ENCODE data around the gene HOMER2.
"Not testable (repeated sequence)": the region's sequence is repeated elsewhere in the genome, so short reads cannot be mapped to it uniquely, and the experiment has no call there.

The HOMER2 gene

GRCh38 chr15:82952158-82953081, at the start of gene HOMER2:
Gene HOMER2 (minus strand): TSS chr15:82952720. CDS start chr15:82952535, 185 bp downstream.
- DNase-seq (ENCODE audit: low read depth): no peak

GRCh38 chr15:83000672-83001031, 48.1 kb upstream of the HOMER2 start:
- DNase-seq (ENCODE audit: low read depth): not testable (repeated sequence)

GRCh38 chr15:82999905-83000671, 47.6 kb upstream of the HOMER2 start:
- peak; percentile 52 for DNase-seq (ENCODE audit: low read depth)

DNA sequence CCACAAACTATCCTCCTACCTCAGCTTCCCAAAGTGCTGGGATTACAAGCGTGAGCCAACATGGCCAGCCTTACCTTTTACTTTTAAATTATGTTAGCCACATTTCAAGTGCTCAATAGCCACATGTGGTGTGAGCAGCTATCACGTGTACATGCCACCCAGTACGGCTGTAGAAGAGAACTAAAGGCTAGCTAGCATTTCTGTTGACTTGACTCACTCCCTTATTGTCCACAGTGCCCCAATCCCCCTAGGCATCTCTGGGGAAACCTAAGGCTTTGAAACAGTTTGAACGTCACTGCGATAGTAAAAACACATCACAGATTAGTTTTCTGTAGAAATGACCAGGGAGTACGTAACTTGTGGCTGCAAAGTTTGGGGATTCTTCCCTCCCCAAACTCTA, 46.9 kb upstream of the HOMER2 start:
- DNase-seq (ENCODE audit: low read depth): peak; percentile 2

DNA sequence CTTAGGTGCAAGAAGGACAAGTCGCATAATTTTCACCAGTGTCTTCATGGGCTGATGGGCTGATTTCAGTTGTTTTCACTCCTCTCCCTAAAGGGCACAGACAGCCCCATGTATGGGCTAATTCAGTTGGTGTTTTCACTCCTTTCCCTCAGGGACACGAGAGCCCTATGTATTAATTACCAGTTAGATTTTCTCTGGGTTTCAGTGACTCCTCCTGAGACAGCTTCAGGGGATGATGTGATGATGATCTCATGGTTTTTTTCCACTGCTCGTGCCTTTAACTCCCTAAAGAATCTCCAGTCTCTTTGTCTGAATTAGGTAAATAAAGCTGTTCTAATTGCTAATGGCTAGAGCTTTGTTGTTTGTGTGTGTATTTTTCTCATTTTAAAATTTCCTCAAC, 43.4 kb upstream of the HOMER2 start:
- no peak for DNase-seq (ENCODE audit: low read depth)

GRCh38 chr15:82995076-82995475, 42.6 kb upstream of the HOMER2 start:
- no peak for DNase-seq (ENCODE audit: low read depth)

GRCh38 chr15:82993144-82993543, 40.6 kb upstream of the HOMER2 start:
- no peak for DNase-seq (ENCODE audit: low read depth)

- no peak for DNase-seq (ENCODE audit: low read depth)
Measured at GRCh38 chr15:82992436-82992998, 40.0 kb upstream of the HOMER2 start.

- peak; percentile 4 for DNase-seq (ENCODE audit: low read depth)
Measured at GRCh38 chr15:82986442-82986780, 33.9 kb upstream of the HOMER2 start.

GRCh38 chr15:82985688-82986441, 33.3 kb upstream of the HOMER2 start, which contains the start of gene RAMAC:
Gene RAMAC (plus strand): TSS chr15:82986210. CDS start chr15:82989019, 2,809 bp downstream.
- DNase-seq (ENCODE audit: low read depth): peak; percentile 94

- DNase-seq (ENCODE audit: low read depth): no peak
Measured at GRCh38 chr15:82980981-82981380, 28.5 kb upstream of the HOMER2 start.

DNA sequence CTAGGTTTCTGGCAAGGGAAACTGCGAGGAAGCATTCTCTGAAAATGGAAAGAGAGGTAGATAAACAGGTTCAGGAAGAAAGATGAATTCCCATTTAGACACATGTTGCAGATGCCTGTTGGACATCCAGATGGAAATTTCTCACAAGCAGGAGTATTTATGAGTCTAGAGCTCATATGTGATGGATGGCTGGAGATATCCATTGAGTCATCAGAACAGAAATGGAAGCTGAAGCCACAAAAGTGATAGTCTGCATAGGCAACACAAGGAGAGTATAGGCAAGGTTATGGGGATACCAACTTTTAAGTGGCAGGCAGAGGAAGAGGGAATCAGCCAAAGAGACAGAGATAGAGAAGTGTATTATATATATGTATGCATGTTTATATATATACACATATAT, 27.2 kb upstream of the HOMER2 start:
- no peak for DNase-seq (ENCODE audit: low read depth)

- DNase-seq (ENCODE audit: low read depth): no peak
Measured at GRCh38 chr15:82978438-82978837, 25.9 kb upstream of the HOMER2 start.

DNA sequence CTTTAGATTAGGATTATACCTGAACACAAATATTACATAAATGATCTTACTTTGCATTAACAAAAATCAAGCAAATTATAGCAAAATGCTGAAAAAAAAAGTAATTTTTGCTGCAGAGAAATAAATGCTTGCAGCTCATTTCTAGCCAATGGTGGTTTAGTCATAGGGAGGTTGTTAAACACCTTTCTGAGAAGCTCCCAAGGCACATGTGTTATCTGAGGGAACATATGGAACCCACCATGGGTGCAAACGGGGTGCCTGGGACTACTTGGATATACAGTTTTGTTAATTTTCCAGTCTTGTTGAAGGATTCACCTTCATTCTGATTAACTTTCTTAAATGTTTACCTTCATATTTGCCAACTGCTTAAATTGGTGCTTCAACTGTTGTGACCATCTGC, 24.6 kb upstream of the HOMER2 start:
- no peak for DNase-seq (ENCODE audit: low read depth)

GRCh38 chr15:82972990-82973389, 20.5 kb upstream of the HOMER2 start:
- no peak for DNase-seq (ENCODE audit: low read depth)

GRCh38 chr15:82971218-82971984, 18.9 kb upstream of the HOMER2 start:
- DNase-seq (ENCODE audit: low read depth): no peak

DNA sequence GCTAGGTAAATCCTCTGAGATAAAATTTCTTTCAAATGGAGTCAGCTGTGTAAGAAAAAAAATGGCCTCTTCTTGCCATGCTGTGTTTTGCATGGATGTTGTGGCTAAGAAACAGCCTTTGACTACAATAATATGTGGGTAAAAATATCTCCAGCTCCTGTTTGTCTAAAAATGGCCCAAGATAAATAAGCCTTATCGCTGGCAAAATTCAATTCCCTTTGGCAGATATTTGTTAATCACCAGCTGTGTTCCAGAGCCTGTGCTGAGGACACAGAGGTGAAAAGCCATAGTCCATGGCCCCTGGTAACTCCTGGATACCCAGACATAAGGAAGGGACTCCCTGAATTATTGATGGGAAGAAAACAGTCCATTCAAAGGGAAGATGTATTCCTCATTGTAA, 18.2 kb upstream of the HOMER2 start:
- no peak for DNase-seq (ENCODE audit: low read depth)

- DNase-seq (ENCODE audit: low read depth): no peak
Measured at GRCh38 chr15:82970078-82970686, 17.7 kb upstream of the HOMER2 start.

DNA sequence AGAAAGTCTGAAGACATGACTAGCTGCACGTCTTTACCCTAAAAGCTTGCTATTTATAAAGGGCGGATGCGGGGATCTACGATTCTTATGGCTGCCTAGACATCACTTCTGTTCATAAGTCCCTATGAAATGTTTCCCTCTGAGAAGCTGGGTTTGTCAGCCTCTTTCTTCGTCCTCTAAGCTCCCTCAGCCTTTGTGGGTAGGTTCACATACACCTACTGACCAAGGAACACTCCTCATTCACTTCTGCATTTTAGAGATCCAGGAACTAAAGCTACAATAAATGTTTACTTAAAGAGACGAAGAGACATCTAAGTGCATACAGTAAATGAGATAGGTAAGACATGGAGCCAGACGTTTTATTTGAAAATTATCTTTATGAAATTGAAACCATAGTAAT, 16.8 kb upstream of the HOMER2 start:
- DNase-seq (ENCODE audit: low read depth): no peak

DNA sequence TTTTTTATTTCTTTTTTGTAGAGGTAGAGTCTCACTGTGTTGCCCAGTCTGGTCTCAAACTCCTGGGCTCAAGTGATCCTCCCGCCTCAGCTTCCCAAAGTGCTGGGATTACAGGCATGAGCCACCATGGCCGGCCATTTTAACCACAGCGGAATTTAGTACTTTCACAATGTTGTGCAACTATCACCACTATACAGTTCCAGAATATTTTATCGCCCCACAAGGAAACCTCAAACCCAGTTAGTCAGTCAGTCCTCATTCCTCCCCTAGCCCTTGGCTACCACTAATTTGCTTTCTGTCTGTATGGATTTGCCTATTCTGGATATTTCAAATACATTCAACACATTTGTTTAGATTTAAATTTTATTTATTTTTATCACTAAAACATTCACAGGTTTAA, 15.5 kb upstream of the HOMER2 start:
- DNase-seq (ENCODE audit: low read depth): peak; percentile 24

DNA sequence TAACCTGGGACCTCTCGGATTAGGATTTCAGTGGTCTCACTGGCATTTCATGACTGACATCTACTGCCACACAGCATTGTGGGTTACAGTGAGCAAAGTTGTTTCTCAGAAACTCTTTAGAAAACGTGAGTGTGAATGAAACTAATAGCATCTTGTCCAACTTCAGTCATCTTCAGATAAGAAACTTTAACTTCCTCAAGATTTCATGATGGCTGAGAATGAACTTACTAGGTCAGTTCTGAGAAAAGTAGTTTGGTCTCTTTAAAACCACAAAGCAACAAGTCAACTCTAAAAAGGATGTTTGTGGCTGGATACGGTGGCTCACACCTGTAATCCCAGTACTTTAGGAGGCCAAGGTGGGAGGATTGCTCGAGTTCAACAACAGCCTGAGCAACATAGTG, 14.2 kb upstream of the HOMER2 start:
- DNase-seq (ENCODE audit: low read depth): no peak

Measured in fibroblast of gingiva (primary cell).